K562 (cell line): ENCODE results near the gene FRYL. TPM values are rescaled to one million over a fixed set of nuclear protein-coding genes. Genes with fewer than 3 reads are reported as not detected.
A peak's percentile ranks its signal among the peaks of the same experiment; 100 is the strongest.

Experiments
- DNMT1 ChIP-seq: fragments of 450-650 bp; IDR thresholded peaks from 2 replicates; pipeline ENCODE4 v1.6.1; 2016; ENCODE audit warnings: antibody characterized with exemption, mild to moderate bottlenecking
- FIP1L1 ChIP-seq: fragments of 200-400 bp; formaldehyde crosslinking; IDR thresholded peaks from 2 replicates; pipeline ENCODE4 v1.6.1; 2018; ENCODE audit warnings: mild to moderate bottlenecking, low read depth, low read length; ENCODE audit not compliant: poor library complexity, severe bottlenecking
- HBP1 ChIP-seq: fragments of 450-650 bp; formaldehyde crosslinking; IDR thresholded peaks from 2 replicates; pipeline ENCODE4 v1.4.0; 2022; ENCODE audit warnings: missing genetic modification characterization
- MGA ChIP-seq: fragments of 450-650 bp; IDR thresholded peaks from 2 replicates; pipeline ENCODE4 v1.6.1; 2016; ENCODE audit warnings: mild to moderate bottlenecking, moderate library complexity
- POLR2G ChIP-seq: fragments of 200-400 bp; formaldehyde crosslinking; IDR thresholded peaks from 2 replicates; pipeline ENCODE4 v1.6.1; 2017; ENCODE audit warnings: low read depth, mild to moderate bottlenecking, antibody characterized with exemption, low read length, moderate library complexity
- RBFOX2 ChIP-seq: fragments of 200-400 bp; formaldehyde crosslinking; IDR thresholded peaks from 2 replicates; pipeline ENCODE4 v1.6.1; 2017; ENCODE audit warnings: low read depth, mild to moderate bottlenecking, low read length, moderate library complexity
- TSC22D4 ChIP-seq: fragments of 450-650 bp; IDR thresholded peaks from 2 replicates; pipeline ENCODE4 v1.6.1; 2016; ENCODE audit warnings: missing genetic modification characterization, missing biosample characterization, control low read depth
- ZNF3 ChIP-seq: fragments of 250-450 bp; sonication (Bioruptor Pico); IDR thresholded peaks from 2 replicates; pipeline ENCODE4 v1.5.0; 2021; ENCODE audit warnings: mild to moderate bottlenecking, moderate library complexity
- ZNF511 ChIP-seq: sonication (generic); formaldehyde crosslinking; IDR thresholded peaks from 2 replicates; pipeline ENCODE4 v1.8.0; 2022; ENCODE audit warnings: mild to moderate bottlenecking, missing genetic modification reagents
- ZNF512 ChIP-seq: IDR thresholded peaks from 2 replicates; pipeline ENCODE4 v1.6.1; 2016; ENCODE audit warnings: missing genetic modification characterization, missing compliant biosample characterization
- polyA plus RNA-seq, 8 experiments: library from polyadenylated mRNA; depleted of rRNA in 4 of 8; stranded (reverse) in 5 of 8; unstranded in 3 of 8; fragments of >200 nt; fragmentation: Nextera tagmentation in 2 of 8; fragmentation: Illumina TruSeq in 1 of 8; extraction: Ambion mirVana in 2 of 8; extraction: Trizol in 1 of 8; gene quantifications; 2 replicates each; pipeline versions ENCODE4 v1.2.1 to v1.2.3, GENCODE V29; 2011 to 2014; ENCODE audit warnings: inconsistent platforms in 1 of 8, missing spikeins in 1 of 8
- total RNA-seq, 7 experiments: library from RNA; depleted of rRNA in 6 of 7; stranded (reverse); fragments of >200 nt in 6 of 7; fragmentation: Illumina TruSeq in 2 of 7; extraction: Trizol in 2 of 7; gene quantifications; 2 replicates each; pipeline versions ENCODE4 v1.2.1 to v1.2.3, GENCODE V29; 2011 to 2021; ENCODE audit warnings: low replicate concordance in 1 of 7

FRYL gene
- total and polyA plus RNA-seq, 9 of the 15 experiments (the other 6 are each of a cell fraction or from before 2014, with no cell fraction given): 7.2 to 34.9 (median 15.9) TPM

GRCh38 chr4:48779095-48779997 lies 733 bp downstream of the FRYL start (continued):
- TF ChIP-seq HBP1 (CRISPR knock-in tag) (no peak), MGA (no peak), ZNF512 (no peak), DNMT1 (no peak), ZNF511 (peak; percentile 50; the same call in 1 of the 2 replicates), FIP1L1 (peak; percentile 78), ZNF3 (CRISPR knock-in tag) (no peak), POLR2G (peak; percentile 86), RBFOX2 (peak; percentile 85), TSC22D4 (no peak)
